ENCODE results near the gene S1PR2.
"Not testable (repeated sequence)": the region's sequence is repeated elsewhere in the genome, so short reads cannot be mapped to it uniquely, and the experiment has no call there.

Gene S1PR2

GRCh38 chr19:10211061-10211460 lies 20.1 kb downstream of the S1PR2 start:
- Histone ChIP-seq H3K9me3 (ENCODE audit: control insufficient read depth in 1 of 2, low read length in 2 of 2) (peaks cover 0 to 4% of the 10 kb centered on the region in 2 donors), H3K27me3 (ENCODE audit: control insufficient read depth in 1 of 2, insufficient read depth in 2 of 2, low read length in 2 of 2) (no peaks in the 10 kb centered on the region), H3K4me1 (ENCODE audit: control insufficient read depth in 1 of 2, insufficient read depth in 2 of 2, low read length in 2 of 2) (no peaks in the 10 kb centered on the region), H3K27ac (ENCODE audit: low read depth, low read length) (no peak overlapping the region), H3K4me3 (ENCODE audit: low read depth in 1 of 2, low read length in 2 of 2) (no peak overlapping the region), H3K36me3 (ENCODE audit: control insufficient read depth in 1 of 2, insufficient read depth in 2 of 2, low read length in 2 of 2) (no peaks in the 10 kb centered on the region), H3K9ac (ENCODE audit: low read depth in 1 of 2, low read length in 2 of 2) (no peak overlapping the region)

GRCh38 chr19:10209315-10209714 lies 21.8 kb downstream of the S1PR2 start:
- no peak overlapping the region for H3K4me3 ChIP-seq (ENCODE audit: low read depth in 1 of 2, low read length in 2 of 2)
- H3K36me3 ChIP-seq (ENCODE audit: control insufficient read depth in 1 of 2, insufficient read depth in 2 of 2, low read length in 2 of 2), result no peaks in the 10 kb centered on the region
- no peaks in the 10 kb centered on the region for H3K27me3 ChIP-seq (ENCODE audit: control insufficient read depth in 1 of 2, insufficient read depth in 2 of 2, low read length in 2 of 2)
- H3K4me1 ChIP-seq (ENCODE audit: control insufficient read depth in 1 of 2, insufficient read depth in 2 of 2, low read length in 2 of 2), result no peaks in the 10 kb centered on the region
- no peak overlapping the region for H3K27ac ChIP-seq (ENCODE audit: low read depth, low read length)
- peaks cover 0 to 4% of the 10 kb centered on the region in 2 donors for H3K9me3 ChIP-seq (ENCODE audit: control insufficient read depth in 1 of 2, low read length in 2 of 2)
- no peak overlapping the region for H3K9ac ChIP-seq (ENCODE audit: low read depth in 1 of 2, low read length in 2 of 2)

- Histone ChIP-seq H3K9me3 (ENCODE audit: control insufficient read depth in 1 of 2, low read length in 2 of 2) (peaks cover 0 to 4% of the 10 kb centered on the region in 2 donors), H3K9ac (ENCODE audit: low read depth in 1 of 2, low read length in 2 of 2) (no peak overlapping the region), H3K4me3 (ENCODE audit: low read depth in 1 of 2, low read length in 2 of 2) (no peak overlapping the region), H3K27me3 (ENCODE audit: control insufficient read depth in 1 of 2, insufficient read depth in 2 of 2, low read length in 2 of 2) (no peaks in the 10 kb centered on the region), H3K27ac (ENCODE audit: low read depth, low read length) (no peak overlapping the region), H3K4me1 (ENCODE audit: control insufficient read depth in 1 of 2, insufficient read depth in 2 of 2, low read length in 2 of 2) (no peaks in the 10 kb centered on the region), H3K36me3 (ENCODE audit: control insufficient read depth in 1 of 2, insufficient read depth in 2 of 2, low read length in 2 of 2) (no peaks in the 10 kb centered on the region)
These were observed 24.1 kb downstream of the S1PR2 start for GRCh38 chr19:10207026-10207425.

- no peaks in the 10 kb centered on the region for H3K27me3 ChIP-seq (ENCODE audit: control insufficient read depth in 1 of 2, insufficient read depth in 2 of 2, low read length in 2 of 2)
- H3K27ac ChIP-seq (ENCODE audit: low read depth, low read length), result no peak overlapping the region
- H3K4me3 ChIP-seq (ENCODE audit: low read depth in 1 of 2, low read length in 2 of 2), result no peak overlapping the region
- H3K36me3 ChIP-seq (ENCODE audit: control insufficient read depth in 1 of 2, insufficient read depth in 2 of 2, low read length in 2 of 2), result no peaks in the 10 kb centered on the region
- no peak overlapping the region for H3K9ac ChIP-seq (ENCODE audit: low read depth in 1 of 2, low read length in 2 of 2)
- no peaks in the 10 kb centered on the region for H3K4me1 ChIP-seq (ENCODE audit: control insufficient read depth in 1 of 2, insufficient read depth in 2 of 2, low read length in 2 of 2)
- H3K9me3 ChIP-seq (ENCODE audit: control insufficient read depth in 1 of 2, low read length in 2 of 2), result peaks cover 0 to 4% of the 10 kb centered on the region in 2 donors
These were observed 24.8 kb downstream of the S1PR2 start for GRCh38 chr19:10206226-10206885.

GRCh38 chr19:10205636-10206035 lies 25.5 kb downstream of the S1PR2 start:
- Histone ChIP-seq H3K9ac (ENCODE audit: low read depth in 1 of 2, low read length in 2 of 2) (no peak overlapping the region), H3K4me3 (ENCODE audit: low read depth in 1 of 2, low read length in 2 of 2) (no peak overlapping the region), H3K36me3 (ENCODE audit: control insufficient read depth in 1 of 2, insufficient read depth in 2 of 2, low read length in 2 of 2) (no peaks in the 10 kb centered on the region), H3K27me3 (ENCODE audit: control insufficient read depth in 1 of 2, insufficient read depth in 2 of 2, low read length in 2 of 2) (no peaks in the 10 kb centered on the region), H3K9me3 (ENCODE audit: control insufficient read depth in 1 of 2, low read length in 2 of 2) (peaks cover 0 to 4% of the 10 kb centered on the region in 2 donors), H3K27ac (ENCODE audit: low read depth, low read length) (no peak overlapping the region), H3K4me1 (ENCODE audit: control insufficient read depth in 1 of 2, insufficient read depth in 2 of 2, low read length in 2 of 2) (no peaks in the 10 kb centered on the region)

GRCh38 chr19:10203686-10204085 lies 27.4 kb downstream of the S1PR2 start:
- Histone ChIP-seq H3K36me3 (ENCODE audit: control insufficient read depth in 1 of 2, insufficient read depth in 2 of 2, low read length in 2 of 2) (no peaks in the 10 kb centered on the region), H3K27me3 (ENCODE audit: control insufficient read depth in 1 of 2, insufficient read depth in 2 of 2, low read length in 2 of 2) (no peaks in the 10 kb centered on the region), H3K9me3 (ENCODE audit: control insufficient read depth in 1 of 2, low read length in 2 of 2) (peaks cover 0 to 4% of the 10 kb centered on the region in 2 donors), H3K27ac (ENCODE audit: low read depth, low read length) (no peak overlapping the region), H3K4me1 (ENCODE audit: control insufficient read depth in 1 of 2, insufficient read depth in 2 of 2, low read length in 2 of 2) (no peaks in the 10 kb centered on the region), H3K9ac (ENCODE audit: low read depth in 1 of 2, low read length in 2 of 2) (no peak overlapping the region), H3K4me3 (ENCODE audit: low read depth in 1 of 2, low read length in 2 of 2) (no peak overlapping the region)

DNA sequence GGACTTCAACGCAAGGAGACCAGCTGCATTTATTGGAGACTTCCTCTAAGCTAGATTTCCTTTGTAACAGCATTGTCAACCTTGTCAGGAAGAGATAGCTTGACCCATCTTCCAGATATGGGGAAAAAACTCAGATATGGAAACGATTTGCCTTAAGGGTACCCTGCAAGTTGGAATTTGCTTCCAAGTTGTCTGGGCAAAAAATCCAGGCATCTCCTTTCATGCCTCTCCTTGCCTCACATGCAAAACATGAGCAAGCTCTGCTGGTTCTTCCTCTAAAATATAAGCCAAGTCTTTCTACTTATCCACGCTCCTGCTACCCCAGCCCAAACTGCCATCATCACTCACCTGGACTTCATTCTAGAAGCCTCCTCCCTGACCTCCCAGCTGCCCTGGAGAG lies 30.0 kb downstream of the S1PR2 start:
- H3K9me3 ChIP-seq (ENCODE audit: control insufficient read depth in 1 of 2, low read length in 2 of 2), result no peaks in the 10 kb centered on the region
- H3K27me3 ChIP-seq (ENCODE audit: control insufficient read depth in 1 of 2, insufficient read depth in 2 of 2, low read length in 2 of 2), result no peaks in the 10 kb centered on the region
- H3K36me3 ChIP-seq (ENCODE audit: control insufficient read depth in 1 of 2, insufficient read depth in 2 of 2, low read length in 2 of 2), result no peaks in the 10 kb centered on the region
- no peak overlapping the region for H3K27ac ChIP-seq (ENCODE audit: low read depth, low read length)
- no peaks in the 10 kb centered on the region for H3K4me1 ChIP-seq (ENCODE audit: control insufficient read depth in 1 of 2, insufficient read depth in 2 of 2, low read length in 2 of 2)
- H3K9ac ChIP-seq (ENCODE audit: low read depth in 1 of 2, low read length in 2 of 2), result no peak overlapping the region
- no peak overlapping the region for H3K4me3 ChIP-seq (ENCODE audit: low read depth in 1 of 2, low read length in 2 of 2)

GRCh38 chr19:10200101-10200500 lies 31.0 kb downstream of the S1PR2 start:
- not testable (repeated sequence) for H3K27ac ChIP-seq (ENCODE audit: low read depth, low read length); H3K36me3 ChIP-seq (ENCODE audit: control insufficient read depth in 1 of 2, insufficient read depth in 2 of 2, low read length in 2 of 2)

DNA sequence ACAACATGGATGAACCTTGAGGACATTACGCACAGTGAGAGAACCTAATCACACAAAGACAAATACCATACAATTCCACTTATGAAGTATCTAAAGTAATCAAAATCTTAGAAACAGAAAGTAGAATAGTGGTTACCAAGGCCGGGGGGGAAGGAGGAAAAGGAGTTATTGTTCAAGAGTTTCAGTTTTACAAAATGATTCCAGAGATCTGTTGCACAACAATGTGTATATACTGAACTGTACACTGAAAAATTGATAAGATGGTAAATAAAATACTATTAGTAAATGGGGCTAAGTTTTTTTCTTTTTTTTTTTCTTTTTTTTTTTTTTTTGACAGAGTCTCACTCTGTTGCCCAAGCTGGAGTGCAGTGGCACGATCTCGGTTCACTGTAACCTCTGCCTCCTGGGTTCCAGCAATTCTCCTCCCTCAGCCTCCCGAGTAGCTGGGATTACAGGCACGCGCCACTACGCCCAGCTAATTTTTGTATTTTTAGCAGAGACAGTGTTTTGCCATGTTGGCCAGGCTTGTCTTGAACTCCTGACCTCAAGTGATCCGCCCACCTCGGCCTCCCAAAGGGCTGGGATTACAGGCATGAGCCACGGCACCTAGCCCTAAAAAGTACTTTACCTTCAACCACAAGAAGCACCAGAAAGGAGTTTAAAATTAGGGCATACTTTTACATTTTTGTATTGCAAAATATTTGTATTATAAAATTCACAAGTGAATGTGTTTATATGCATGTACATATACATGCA lies 32.1 kb downstream of the S1PR2 start:
- H3K9ac ChIP-seq (ENCODE audit: low read depth in 1 of 2, low read length in 2 of 2); H3K4me1 ChIP-seq (ENCODE audit: control insufficient read depth in 1 of 2, insufficient read depth in 2 of 2, low read length in 2 of 2); H3K9me3 ChIP-seq (ENCODE audit: control insufficient read depth in 1 of 2, low read length in 2 of 2); H3K27me3 ChIP-seq (ENCODE audit: control insufficient read depth in 1 of 2, insufficient read depth in 2 of 2, low read length in 2 of 2); H3K36me3 ChIP-seq (ENCODE audit: control insufficient read depth in 1 of 2, insufficient read depth in 2 of 2, low read length in 2 of 2); H3K27ac ChIP-seq (ENCODE audit: low read depth, low read length): not testable (repeated sequence)
- peak overlapping the region in 1 of 2 donors; percentile 28 for H3K4me3 ChIP-seq (ENCODE audit: low read depth in 1 of 2, low read length in 2 of 2)

More at GRCh38 chr19:10200101-10200500, 31.0 kb downstream of the S1PR2 start:
- H3K9me3 ChIP-seq (ENCODE audit: control insufficient read depth in 1 of 2, low read length in 2 of 2); H3K27me3 ChIP-seq (ENCODE audit: control insufficient read depth in 1 of 2, insufficient read depth in 2 of 2, low read length in 2 of 2); H3K4me1 ChIP-seq (ENCODE audit: control insufficient read depth in 1 of 2, insufficient read depth in 2 of 2, low read length in 2 of 2); H3K4me3 ChIP-seq (ENCODE audit: low read depth in 1 of 2, low read length in 2 of 2); H3K9ac ChIP-seq (ENCODE audit: low read depth in 1 of 2, low read length in 2 of 2): not testable (repeated sequence)

DNA sequence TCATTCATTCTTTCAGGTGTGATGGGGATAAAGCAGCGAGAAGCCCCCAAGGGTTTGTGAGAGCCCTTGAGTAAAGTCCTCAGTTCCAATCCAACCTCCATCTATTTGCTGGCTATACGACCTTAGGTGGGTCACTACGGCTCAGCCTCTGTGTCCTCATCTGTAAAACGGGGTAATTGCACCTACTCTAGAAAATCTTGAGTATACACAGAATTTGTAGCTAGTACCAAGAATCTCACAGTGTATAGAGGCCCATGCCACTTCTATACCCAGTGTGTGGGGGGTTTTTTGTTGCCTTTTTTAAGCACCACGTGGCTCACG lies 36.0 kb downstream of the S1PR2 start:
- peaks cover 8 to 21% of the 10 kb centered on the region in 2 donors for H3K4me1 ChIP-seq (ENCODE audit: control insufficient read depth in 1 of 2, insufficient read depth in 2 of 2, low read length in 2 of 2)
- H3K4me3 ChIP-seq (ENCODE audit: low read depth in 1 of 2, low read length in 2 of 2), result peak overlapping the region; percentile 81 to 88
- H3K36me3 ChIP-seq (ENCODE audit: control insufficient read depth in 1 of 2, insufficient read depth in 2 of 2, low read length in 2 of 2), result peaks cover 0 to 2% of the 10 kb centered on the region in 2 donors
- no peaks in the 10 kb centered on the region for H3K9me3 ChIP-seq (ENCODE audit: control insufficient read depth in 1 of 2, low read length in 2 of 2)
- peak overlapping the region; percentile 68 to 79 for H3K9ac ChIP-seq (ENCODE audit: low read depth in 1 of 2, low read length in 2 of 2)
- H3K27ac ChIP-seq (ENCODE audit: low read depth, low read length), result no peak overlapping the region
- H3K27me3 ChIP-seq (ENCODE audit: control insufficient read depth in 1 of 2, insufficient read depth in 2 of 2, low read length in 2 of 2), result no peaks in the 10 kb centered on the region

Data from duodenal mucosa (tissue), 2 donors.